ENCODE data around the gene SCFD2.

SCFD2 gene

GRCh38 chr4:53123819-53124218 is 242.0 kb downstream of the SCFD2 start:
- POLR2A ChIA-PET, result no interaction called here

GRCh38 chr4:53123171-53123570 is 242.7 kb downstream of the SCFD2 start:
- TF ChIP-seq NFRKB (IDR thresholded peaks at IDR 0.05) (no peak), TARDBP (IDR thresholded peaks at IDR 0.05) (no peak), L3MBTL2 (conservative IDR thresholded peaks at IDR 0.05) (no peak), FOXM1 (IDR thresholded peaks at IDR 0.05; ENCODE audit: borderline replicate concordance) (no peak), CTBP1 (IDR thresholded peaks at IDR 0.05; ENCODE audit: borderline replicate concordance) (no peak), FOXA1 (IDR thresholded peaks at IDR 0.05) (no peak), BHLHE40 (IDR thresholded peaks at IDR 0.05; ENCODE audit: borderline replicate concordance) (no peak), SUZ12 (IDR thresholded peaks at IDR 0.05) (no peak), FOXK2 (IDR thresholded peaks at IDR 0.05) (no peak), HDGF (IDR thresholded peaks at IDR 0.05; ENCODE audit: borderline replicate concordance) (no peak)
- DNase-seq (ENCODE audit: extremely low spot score), result no peak
- ChIA-PET POLR2A (no interaction called here), CTCF (interaction anchor here (0.8 kb wide), 1 partner anchor 1111 kb away, joined by 3 read pairs; no protein-coding TSS in a partner anchor)

More at GRCh38 chr4:53123819-53124218, 242.0 kb downstream of the SCFD2 start:
- TF ChIP-seq SUZ12 (IDR thresholded peaks at IDR 0.05) (no peak), SP1 (IDR thresholded peaks at IDR 0.05) (no peak), FOXA1 (IDR thresholded peaks at IDR 0.05) (no peak), NFRKB (IDR thresholded peaks at IDR 0.05) (no peak), FOXM1 (IDR thresholded peaks at IDR 0.05; ENCODE audit: borderline replicate concordance) (no peak), LEF1 (IDR thresholded peaks at IDR 0.05; ENCODE audit: borderline replicate concordance) (no peak), ARNT (IDR thresholded peaks at IDR 0.05) (no peak), PKNOX1 (IDR thresholded peaks at IDR 0.05) (no peak), BHLHE40 (IDR thresholded peaks at IDR 0.05; ENCODE audit: borderline replicate concordance) (no peak), L3MBTL2 (conservative IDR thresholded peaks at IDR 0.05) (no peak), TARDBP (IDR thresholded peaks at IDR 0.05) (no peak)
- CTCF ChIA-PET, result no interaction called here
- DNase-seq (ENCODE audit: extremely low spot score), result no peak

- ChIA-PET CTCF (interaction anchor here (0.8 kb wide), 1 partner anchor 1112 kb away, joined by 3 read pairs; no protein-coding TSS in a partner anchor), POLR2A (no interaction called here)
- DNase-seq (ENCODE audit: extremely low spot score), result no peak
- TF ChIP-seq ARNT (IDR thresholded peaks at IDR 0.05) (no peak), ZNF384 (IDR thresholded peaks at IDR 0.05) (no peak), FOXK2 (IDR thresholded peaks at IDR 0.05) (no peak), BHLHE40 (IDR thresholded peaks at IDR 0.05; ENCODE audit: borderline replicate concordance) (no peak), SUZ12 (IDR thresholded peaks at IDR 0.05) (no peak), FOXM1 (IDR thresholded peaks at IDR 0.05; ENCODE audit: borderline replicate concordance) (no peak), HDGF (IDR thresholded peaks at IDR 0.05; ENCODE audit: borderline replicate concordance) (no peak), TARDBP (IDR thresholded peaks at IDR 0.05) (no peak), PKNOX1 (IDR thresholded peaks at IDR 0.05) (no peak), ELF4 (IDR thresholded peaks at IDR 0.05) (no peak), LEF1 (IDR thresholded peaks at IDR 0.05; ENCODE audit: borderline replicate concordance) (no peak), CTBP1 (IDR thresholded peaks at IDR 0.05; ENCODE audit: borderline replicate concordance) (no peak), L3MBTL2 (conservative IDR thresholded peaks at IDR 0.05) (no peak), SP1 (IDR thresholded peaks at IDR 0.05) (no peak), NFRKB (IDR thresholded peaks at IDR 0.05) (no peak), FOXA1 (IDR thresholded peaks at IDR 0.05) (no peak)
Observed at GRCh38 chr4:53122280-53123116, 243.4 kb downstream of the SCFD2 start.

- DNase-seq (ENCODE audit: extremely low spot score), result no peak
- TF ChIP-seq SP1 (IDR thresholded peaks at IDR 0.05) (no peak), TARDBP (IDR thresholded peaks at IDR 0.05) (no peak), CTBP1 (IDR thresholded peaks at IDR 0.05; ENCODE audit: borderline replicate concordance) (no peak)
- ChIA-PET CTCF (no interaction called here), POLR2A (no interaction called here)
Observed at GRCh38 chr4:53121264-53121865, 244.5 kb downstream of the SCFD2 start.

- ChIA-PET CTCF (no interaction called here), POLR2A (no interaction called here)
- no peak for DNase-seq (ENCODE audit: extremely low spot score)
- TF ChIP-seq HDGF (IDR thresholded peaks at IDR 0.05; ENCODE audit: borderline replicate concordance) (no peak), NFRKB (IDR thresholded peaks at IDR 0.05) (no peak), L3MBTL2 (conservative IDR thresholded peaks at IDR 0.05) (no peak), ZNF384 (IDR thresholded peaks at IDR 0.05) (no peak), CTBP1 (IDR thresholded peaks at IDR 0.05; ENCODE audit: borderline replicate concordance) (no peak), SP1 (IDR thresholded peaks at IDR 0.05) (no peak), TARDBP (IDR thresholded peaks at IDR 0.05) (no peak), FOXM1 (IDR thresholded peaks at IDR 0.05; ENCODE audit: borderline replicate concordance) (no peak), SUZ12 (IDR thresholded peaks at IDR 0.05) (no peak), ELF4 (IDR thresholded peaks at IDR 0.05) (no peak), PKNOX1 (IDR thresholded peaks at IDR 0.05) (no peak), BHLHE40 (IDR thresholded peaks at IDR 0.05; ENCODE audit: borderline replicate concordance) (no peak), ARNT (IDR thresholded peaks at IDR 0.05) (no peak), LEF1 (IDR thresholded peaks at IDR 0.05; ENCODE audit: borderline replicate concordance) (no peak), FOXK2 (IDR thresholded peaks at IDR 0.05) (no peak), FOXA1 (IDR thresholded peaks at IDR 0.05) (no peak)
Observed at GRCh38 chr4:53120778-53121177, 245.1 kb downstream of the SCFD2 start.
